HepG2 (cell line): ENCODE data around the gene RORC. TPM values are rescaled to one million over a fixed set of nuclear protein-coding genes. Genes with fewer than 3 reads are reported as not detected.
A peak's percentile ranks its signal among the peaks of the same experiment; 100 is the strongest.

Experiments used
- JDP2 ChIP-seq: sonication (generic); formaldehyde crosslinking; IDR thresholded peaks from 2 replicates; pipeline ENCODE4 v1.8.1; 2022; ENCODE audit warnings: missing genetic modification reagents, borderline replicate concordance
- JUND ChIP-seq: sonication (generic); formaldehyde crosslinking; IDR thresholded peaks from 2 replicates; pipeline ENCODE4 v1.8.0; 2022; ENCODE audit warnings: mild to moderate bottlenecking, missing genetic modification reagents
- KDM5B ChIP-seq: sonication (generic); formaldehyde crosslinking; IDR thresholded peaks from 2 replicates; pipeline ENCODE4 v1.4.0; 2020; ENCODE audit warnings: missing genetic modification reagents, mild to moderate bottlenecking, borderline replicate concordance
- KMT2B ChIP-seq: IDR thresholded peaks from 2 replicates; pipeline ENCODE4 v1.6.1; 2016; ENCODE audit warnings: missing genetic modification reagents, missing compliant biosample characterization
- MBD4 ChIP-seq: IDR thresholded peaks from 2 replicates; pipeline ENCODE4 v1.6.1; 2012; ENCODE audit warnings: low read length, inconsistent platforms, borderline replicate concordance
- MBNL3 ChIP-seq: fragments of 250-450 bp; sonication (Bioruptor Pico); conservative IDR thresholded peaks from 2 replicates; pipeline ENCODE4 v1.8.0; 2022; ENCODE audit warnings: mild to moderate bottlenecking, inconsistent platforms
- NCOA2 ChIP-seq: sonication (generic); formaldehyde crosslinking; IDR thresholded peaks from 2 replicates; pipeline ENCODE4 v1.8.0; 2022; ENCODE audit warnings: inconsistent platforms
- NFIB ChIP-seq: sonication (generic); formaldehyde crosslinking; IDR thresholded peaks from 2 replicates; pipeline ENCODE4 v1.9.0; 2021; ENCODE audit warnings: missing genetic modification reagents, mild to moderate bottlenecking, borderline replicate concordance
- NR2F6 ChIP-seq, 2 experiments: IDR thresholded peaks; 2 replicates each; pipeline ENCODE4 v1.6.1; 2016; ENCODE audit warnings: antibody characterized with exemption in 1 of 2, mild to moderate bottlenecking in 1 of 2
- NR3C1 ChIP-seq: sonication (generic); formaldehyde crosslinking; IDR thresholded peaks from 2 replicates; pipeline ENCODE4 v1.4.0; 2020; ENCODE audit warnings: missing genetic modification reagents
- PAWR ChIP-seq: sonication (generic); formaldehyde crosslinking; IDR thresholded peaks from 2 replicates; pipeline ENCODE4 v1.4.0; 2020; ENCODE audit warnings: missing genetic modification reagents, mild to moderate bottlenecking, borderline replicate concordance
- RAD21 ChIP-seq: fragments of 450-650 bp; formaldehyde crosslinking; IDR thresholded peaks from 2 replicates; pipeline ENCODE4 v1.5.0; 2020; ENCODE audit warnings: mild to moderate bottlenecking
- SAP130 ChIP-seq: IDR thresholded peaks from 2 replicates; pipeline ENCODE4 v1.6.1; 2016; ENCODE audit warnings: low read depth
- SIX1 ChIP-seq: sonication (generic); formaldehyde crosslinking; IDR thresholded peaks from 2 replicates; pipeline ENCODE4 v1.4.0; 2020; ENCODE audit warnings: missing genetic modification reagents, borderline replicate concordance
- SUZ12 ChIP-seq: fragments of 150-350 bp; IDR thresholded peaks from 2 replicates; pipeline ENCODE4 v1.6.1; 2014; ENCODE audit warnings: low read depth, low read length
- TMF1 ChIP-seq: sonication (generic); formaldehyde crosslinking; IDR thresholded peaks from 2 replicates; pipeline ENCODE4 v1.8.1; 2022; ENCODE audit warnings: low read depth, missing genetic modification reagents
- TP53 ChIP-seq: sonication (generic); formaldehyde crosslinking; conservative IDR thresholded peaks from 2 replicates; pipeline ENCODE4 v1.4.0; 2020; ENCODE audit warnings: missing genetic modification reagents
- ZFYVE20 ChIP-seq: sonication (generic); formaldehyde crosslinking; IDR thresholded peaks from 2 replicates; pipeline ENCODE4 v1.8.0; 2023; ENCODE audit warnings: low read depth, mild to moderate bottlenecking, moderate library complexity, missing genetic modification reagents, borderline replicate concordance
- ZMYM3 ChIP-seq: sonication (generic); formaldehyde crosslinking; IDR thresholded peaks from 2 replicates; pipeline ENCODE4 v1.5.1; 2020; ENCODE audit warnings: mild to moderate bottlenecking, missing genetic modification reagents
- ZNF180 ChIP-seq: sonication (generic); formaldehyde crosslinking; IDR thresholded peaks from 2 replicates; pipeline ENCODE4 v1.4.0; 2020; ENCODE audit warnings: low read depth, missing genetic modification reagents, borderline replicate concordance
- ZNF225 ChIP-seq: sonication (generic); formaldehyde crosslinking; IDR thresholded peaks from 2 replicates; pipeline ENCODE4 v1.4.0; 2020; ENCODE audit warnings: mild to moderate bottlenecking, missing genetic modification reagents
- ZNF383 ChIP-seq: sonication (generic); formaldehyde crosslinking; IDR thresholded peaks from 2 replicates; pipeline ENCODE4 v1.4.0; 2020; ENCODE audit warnings: missing genetic modification reagents, mild to moderate bottlenecking, borderline replicate concordance
- ZNF549 ChIP-seq: sonication (generic); formaldehyde crosslinking; IDR thresholded peaks from 2 replicates; pipeline ENCODE4 v1.5.0; 2020; ENCODE audit warnings: missing genetic modification reagents
- ZNF589 ChIP-seq: sonication (generic); formaldehyde crosslinking; conservative IDR thresholded peaks from 2 replicates; pipeline ENCODE4 v1.8.0; 2022; ENCODE audit warnings: mild to moderate bottlenecking, moderate library complexity, missing genetic modification reagents
- ZNF781 ChIP-seq: sonication (generic); formaldehyde crosslinking; IDR thresholded peaks from 2 replicates; pipeline ENCODE4 v1.5.1; 2020; ENCODE audit warnings: borderline replicate concordance, mild to moderate bottlenecking, missing genetic modification reagents; ENCODE audit errors: not compliant biosample characterization
- ZNF879 ChIP-seq: sonication (generic); formaldehyde crosslinking; IDR thresholded peaks from 2 replicates; pipeline ENCODE4 v1.8.1; 2023; ENCODE audit warnings: missing genetic modification reagents
- polyA plus RNA-seq, 8 experiments: library from polyadenylated mRNA; depleted of rRNA in 3 of 8; stranded (reverse) in 7 of 8; unstranded in 1 of 8; fragments of >200 nt; fragmentation: Illumina TruSeq in 4 of 8; extraction: Trizol in 4 of 8; gene quantifications; 2 replicates each; pipeline versions ENCODE4 v1.2.1 to v1.2.3, GENCODE V29; 2011 to 2016; ENCODE audit warnings: low read depth in 4 of 8, missing spikeins in 1 of 8, mixed read lengths in 1 of 8; ENCODE audit not compliant: insufficient read depth in 1 of 8
- total RNA-seq, 5 experiments: library from RNA; depleted of rRNA; stranded (reverse); fragments of >200 nt; fragmentation: Illumina TruSeq; extraction: Trizol; gene quantifications; 2 replicates each; pipeline ENCODE4 v1.2.3, GENCODE V29; 2016; ENCODE audit warnings: low read depth in 1 of 5
- TF ChIP-seq, protein P1 (sequence below): IDR thresholded peaks from 2 replicates; pipeline ENCODE4 v1.6.1; 2012; ENCODE audit warnings: low read depth, low read length, improper control_type of control experiment
- TF ChIP-seq, protein P2 (sequence below): sonication (generic); formaldehyde crosslinking; IDR thresholded peaks from 2 replicates; pipeline ENCODE4 v1.8.0; 2023; ENCODE audit warnings: mild to moderate bottlenecking, missing genetic modification reagents
- TF ChIP-seq, protein P3 (sequence below): sonication (generic); formaldehyde crosslinking; IDR thresholded peaks from 2 replicates; pipeline ENCODE4 v1.8.1; 2023; ENCODE audit warnings: missing genetic modification reagents, mild to moderate bottlenecking, borderline replicate concordance

RORC gene
- total and polyA plus RNA-seq, 2 of the 13 experiments (the other 11 are each of a cell fraction or from before 2014, with no cell fraction given) = 2.5 to 6.5 TPM

DNA sequence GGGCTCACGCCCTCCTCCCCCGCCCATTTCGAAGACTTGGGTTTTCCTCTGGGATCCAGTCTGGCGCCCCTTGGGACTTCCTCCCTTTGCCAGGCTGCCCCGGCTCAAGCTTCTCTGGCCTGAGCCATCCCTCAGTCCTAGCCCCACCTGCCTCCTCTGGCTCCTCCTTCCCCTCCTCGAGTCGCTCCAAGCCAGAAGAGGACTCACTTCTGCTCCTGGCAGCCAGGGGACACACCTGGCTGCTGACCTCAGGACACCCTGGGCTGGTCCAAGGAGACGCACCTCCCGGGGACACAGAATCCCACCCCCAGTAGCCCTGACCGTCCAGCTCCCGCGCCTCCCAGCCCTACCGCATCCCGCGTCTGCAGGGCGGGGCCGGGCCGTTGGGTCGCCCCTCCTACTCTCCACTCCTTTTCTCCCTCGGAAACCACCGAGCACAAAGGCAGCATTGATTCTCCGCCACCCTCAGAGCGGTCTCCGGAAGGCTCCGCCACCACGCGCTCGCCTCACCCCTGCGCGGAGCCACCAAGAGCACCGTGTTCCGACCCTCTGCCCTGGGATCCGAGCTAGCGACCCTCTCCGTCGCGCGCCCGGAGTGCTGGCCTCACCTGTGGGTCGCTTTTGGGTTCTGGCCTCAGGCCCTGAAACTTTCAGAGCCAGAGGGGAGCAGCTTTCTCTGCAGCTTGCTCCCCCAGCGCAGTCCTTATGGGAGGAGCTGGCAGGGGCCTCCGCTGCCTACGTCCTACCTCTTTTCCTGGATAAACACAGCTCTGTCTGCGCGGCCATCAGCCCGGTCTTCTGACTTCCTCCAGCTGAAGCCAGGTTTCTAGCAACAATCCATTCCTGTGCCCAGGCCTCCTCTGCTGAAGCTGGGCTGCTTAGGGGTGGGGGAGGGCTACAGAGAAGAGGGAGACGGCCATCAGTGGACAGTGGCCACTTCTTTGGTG lies 8.1 kb upstream of the RORC start, which contains the start of gene C2CD4D (continued):
- no peak; the same call in 1 of the 2 replicates for TF ChIP-seq ZMYM3 (CRISPR knock-in tag)
- peak; percentile 55; the same call in 1 of the 2 replicates for TF ChIP-seq KDM5B (CRISPR knock-in tag)
- TF ChIP-seq, protein P1, sequence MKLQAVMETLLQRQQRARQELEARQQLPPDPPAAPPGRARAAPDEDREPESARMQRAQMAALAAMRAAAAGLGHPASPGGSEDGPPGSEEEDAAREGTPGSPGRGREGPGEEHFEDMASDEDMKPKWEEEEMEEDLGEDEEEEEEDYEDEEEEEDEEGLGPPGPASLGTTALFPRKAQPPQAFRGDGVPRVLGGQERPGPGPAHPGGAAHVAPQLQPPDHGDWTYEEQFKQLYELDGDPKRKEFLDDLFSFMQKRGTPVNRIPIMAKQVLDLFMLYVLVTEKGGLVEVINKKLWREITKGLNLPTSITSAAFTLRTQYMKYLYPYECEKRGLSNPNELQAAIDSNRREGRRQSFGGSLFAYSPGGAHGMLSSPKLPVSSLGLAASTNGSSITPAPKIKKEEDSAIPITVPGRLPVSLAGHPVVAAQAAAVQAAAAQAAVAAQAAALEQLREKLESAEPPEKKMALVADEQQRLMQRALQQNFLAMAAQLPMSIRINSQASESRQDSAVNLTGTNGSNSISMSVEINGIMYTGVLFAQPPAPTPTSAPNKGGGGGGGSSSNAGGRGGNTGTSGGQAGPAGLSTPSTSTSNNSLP = no peak
- TF ChIP-seq TP53 (CRISPR knock-in tag) = no peak
- no peak for TF ChIP-seq JUND (CRISPR knock-in tag)
- no peak for TF ChIP-seq MBNL3 (CRISPR knock-in tag)
- TF ChIP-seq ZNF383 (CRISPR knock-in tag) = no peak
- TF ChIP-seq NFIB = no peak
- TF ChIP-seq ZNF225 (CRISPR knock-in tag) = 0 out of 2 replicates have a peak, but pooled peaks have one; percentile 18
- TF ChIP-seq ZNF180 (CRISPR knock-in tag) = no peak
- TF ChIP-seq SIX1 (CRISPR knock-in tag) = no peak
- no peak for TF ChIP-seq SUZ12
- TF ChIP-seq MBD4 = no peak
- no peak for TF ChIP-seq NR2F6 (IDR thresholded peaks at IDR 0.05)
- TF ChIP-seq NR2F6 (CRISPR knock-in tag; IDR thresholded peaks at IDR 0.05) = no peak
- TF ChIP-seq NCOA2 = no peak
- no peak for TF ChIP-seq ZNF781 (CRISPR knock-in tag)
- TF ChIP-seq RAD21 (CRISPR knock-in tag) = 0 out of 2 replicates have a peak, but pooled peaks have one; percentile 9
- peak; percentile 41; the same call in 1 of the 2 replicates for TF ChIP-seq SAP130
- no peak for TF ChIP-seq NR3C1 (CRISPR knock-in tag)
- TF ChIP-seq KMT2B (CRISPR knock-in tag) = 0 out of 2 replicates have a peak, but pooled peaks have one; percentile 30
- no peak for TF ChIP-seq TMF1 (CRISPR knock-in tag)
- TF ChIP-seq, protein P2, sequence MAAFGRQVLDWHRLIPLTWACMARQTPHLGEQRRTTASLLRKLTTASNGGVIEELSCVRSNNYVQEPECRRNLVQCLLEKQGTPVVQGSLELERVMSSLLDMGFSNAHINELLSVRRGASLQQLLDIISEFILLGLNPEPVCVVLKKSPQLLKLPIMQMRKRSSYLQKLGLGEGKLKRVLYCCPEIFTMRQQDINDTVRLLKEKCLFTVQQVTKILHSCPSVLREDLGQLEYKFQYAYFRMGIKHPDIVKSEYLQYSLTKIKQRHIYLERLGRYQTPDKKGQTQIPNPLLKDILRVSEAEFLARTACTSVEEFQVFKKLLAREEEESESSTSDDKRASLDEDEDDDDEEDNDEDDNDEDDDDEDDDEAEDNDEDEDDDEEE (CRISPR knock-in tag) = no peak
- no peak for TF ChIP-seq ZNF879 (CRISPR knock-in tag)
- no peak for TF ChIP-seq ZFYVE20 (CRISPR knock-in tag)
- TF ChIP-seq PAWR (CRISPR knock-in tag) = no peak
- TF ChIP-seq ZNF589 (CRISPR knock-in tag) = no peak
- no peak for TF ChIP-seq JDP2
- no peak for TF ChIP-seq ZNF549 (CRISPR knock-in tag)
- TF ChIP-seq, protein P3, sequence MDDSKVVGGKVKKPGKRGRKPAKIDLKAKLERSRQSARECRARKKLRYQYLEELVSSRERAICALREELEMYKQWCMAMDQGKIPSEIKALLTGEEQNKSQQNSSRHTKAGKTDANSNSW = no peak
